CD4-positive, alpha-beta T cell treated with Interferon gamma for 1 hour (primary cell): Measurements from ENCODE around the gene TPRG1L.
A peak's percentile ranks its signal among the peaks of the same experiment; 100 is the strongest.

Source experiments
- DNase-seq: peaks from one replicate; pipeline ENCODE4 v3.0.0-alpha.2; 2020

The TPRG1L gene

DNA sequence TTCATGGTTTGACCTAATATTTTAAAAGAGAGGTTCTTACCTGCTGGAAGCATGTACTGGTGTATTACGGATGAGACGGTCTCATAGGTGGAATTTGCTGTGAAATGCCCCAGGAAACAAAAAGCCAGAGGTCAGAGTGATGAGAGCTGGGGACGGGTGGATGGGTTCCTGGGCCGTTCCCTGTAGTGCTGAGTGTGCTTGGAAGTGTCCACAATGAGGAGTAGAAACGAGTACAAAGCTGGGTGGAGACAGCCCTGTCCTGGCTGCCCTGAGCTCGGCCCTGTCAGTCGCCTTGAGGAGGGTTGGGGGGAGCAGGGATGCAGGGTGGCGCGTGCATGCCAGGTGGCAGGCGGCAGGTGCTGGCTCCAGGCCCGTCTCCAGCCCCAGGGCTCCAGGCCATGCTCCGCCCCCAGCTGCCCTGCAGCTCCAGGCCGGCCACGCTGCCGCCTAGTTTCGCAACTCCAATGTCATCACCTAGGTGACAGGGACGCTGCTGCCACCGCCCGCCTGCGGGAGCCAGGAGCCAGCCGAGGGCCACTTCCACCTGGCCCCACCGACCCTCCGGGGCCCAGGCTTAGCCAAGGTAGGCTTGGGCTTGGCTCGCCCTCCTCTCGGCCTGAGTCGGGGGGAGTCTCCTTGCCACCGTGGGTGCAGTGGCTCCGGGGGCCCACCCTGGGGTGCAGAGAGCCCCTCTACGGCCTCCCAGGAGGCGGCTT is 43.9 kb downstream of the TPRG1L start:
- peak; percentile 56 for DNase-seq

DNA sequence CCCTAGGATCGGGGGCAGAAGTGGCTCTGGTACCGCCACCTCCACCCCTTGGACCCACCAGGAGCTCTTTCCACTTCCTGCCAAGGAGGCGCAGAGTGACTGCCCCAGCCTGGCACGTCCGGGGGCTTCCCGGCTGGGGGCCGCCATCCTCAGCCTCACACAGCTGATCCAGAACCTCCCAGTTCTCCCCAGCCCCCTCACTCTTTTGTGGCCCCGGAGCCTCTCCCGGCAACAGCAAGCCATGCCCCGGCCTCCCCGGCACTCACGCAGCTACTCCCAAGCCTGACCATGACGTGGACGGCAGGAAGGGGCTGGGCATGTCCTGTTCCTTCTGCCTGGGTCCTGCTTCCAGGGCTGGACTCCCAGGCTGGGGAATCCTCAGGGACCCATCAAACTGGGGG is 44.6 kb downstream of the TPRG1L start:
- no peak for DNase-seq

DNA sequence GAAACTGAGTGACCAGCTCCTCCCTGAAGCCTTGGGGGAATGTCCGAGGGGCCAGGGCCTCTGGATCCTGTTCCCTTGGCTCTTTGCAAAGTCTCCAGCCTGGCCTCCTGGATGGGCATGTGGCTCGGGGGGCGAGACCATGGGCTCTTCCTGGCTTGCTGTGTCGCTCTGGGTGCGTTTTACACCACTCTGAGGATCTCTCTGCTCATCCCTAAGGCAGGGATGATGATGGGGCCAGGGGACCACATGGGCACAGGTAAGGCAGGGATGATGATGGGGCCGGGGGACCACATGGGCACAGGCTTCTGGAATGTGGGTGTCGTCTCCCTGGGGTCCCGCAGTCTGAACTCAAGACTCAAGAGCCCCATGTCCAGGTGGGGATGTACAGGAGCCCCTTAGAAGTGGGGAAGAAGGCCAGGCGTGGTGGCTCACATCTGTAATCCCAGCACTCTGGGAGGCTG is 45.2 kb downstream of the TPRG1L start:
- peak; percentile 0 for DNase-seq

DNA sequence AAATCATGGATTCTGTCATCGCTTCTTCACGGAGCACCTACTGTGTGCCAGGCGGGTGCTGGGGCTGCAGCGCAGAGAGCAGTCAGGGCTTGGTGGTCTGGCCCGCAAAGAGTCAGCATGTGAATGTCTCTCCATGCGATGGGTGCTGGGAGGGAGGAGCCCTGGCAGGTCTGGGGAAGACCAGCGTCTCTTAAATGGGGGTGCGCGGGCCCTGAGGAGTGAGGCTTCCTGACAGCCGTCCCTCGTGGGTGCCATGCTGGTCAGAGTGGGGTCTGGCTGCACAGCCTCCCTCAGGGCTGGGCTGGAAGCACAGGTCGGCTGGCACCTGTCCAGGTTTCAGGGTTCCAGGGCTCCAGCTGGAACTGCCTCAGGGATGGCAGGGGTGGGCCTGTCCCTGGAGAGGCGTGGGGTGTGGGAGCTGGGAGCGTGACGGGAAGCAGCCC is 46.0 kb downstream of the TPRG1L start:
- peak; percentile 0 for DNase-seq

DNA sequence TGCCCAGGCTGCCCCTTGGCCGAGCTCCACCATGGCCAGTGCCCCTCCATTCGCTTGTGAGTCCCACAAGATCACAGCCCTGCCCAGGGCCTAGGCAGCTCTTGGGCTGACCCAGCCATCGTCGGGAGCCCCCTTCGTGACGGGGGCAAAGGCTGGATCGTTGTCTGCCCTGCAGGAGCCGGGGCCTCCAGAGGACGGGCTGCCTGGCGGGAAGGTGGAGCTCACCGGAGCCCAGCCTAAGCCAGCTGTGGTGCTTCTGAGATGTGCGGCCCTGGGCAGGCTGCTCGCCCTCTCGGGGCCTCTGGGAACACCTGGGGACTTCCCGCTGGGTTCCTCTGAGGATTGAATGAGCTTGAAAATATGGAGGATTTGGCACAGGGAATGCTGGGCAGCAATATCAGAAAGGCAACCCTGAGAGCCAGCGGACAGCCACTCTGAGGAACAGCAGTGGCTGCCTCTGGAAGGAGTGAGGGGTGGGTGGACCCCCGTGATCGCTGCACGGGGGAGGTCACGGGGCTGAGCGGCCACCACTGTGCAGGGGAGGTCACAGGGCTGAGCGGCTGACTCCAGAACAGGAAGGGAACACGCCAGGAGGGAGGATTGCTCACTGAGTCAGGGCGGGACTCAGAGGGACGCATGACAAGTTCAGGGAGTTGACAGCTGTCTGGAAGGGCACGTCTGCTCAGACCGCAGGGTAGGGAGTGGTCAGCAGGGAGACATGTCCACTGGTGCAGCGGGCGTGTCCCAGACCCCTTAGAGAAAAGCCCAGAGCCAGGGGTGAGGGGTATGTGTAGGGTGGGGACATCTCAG is 46.8 kb downstream of the TPRG1L start:
- peak; percentile 0 for DNase-seq

DNA sequence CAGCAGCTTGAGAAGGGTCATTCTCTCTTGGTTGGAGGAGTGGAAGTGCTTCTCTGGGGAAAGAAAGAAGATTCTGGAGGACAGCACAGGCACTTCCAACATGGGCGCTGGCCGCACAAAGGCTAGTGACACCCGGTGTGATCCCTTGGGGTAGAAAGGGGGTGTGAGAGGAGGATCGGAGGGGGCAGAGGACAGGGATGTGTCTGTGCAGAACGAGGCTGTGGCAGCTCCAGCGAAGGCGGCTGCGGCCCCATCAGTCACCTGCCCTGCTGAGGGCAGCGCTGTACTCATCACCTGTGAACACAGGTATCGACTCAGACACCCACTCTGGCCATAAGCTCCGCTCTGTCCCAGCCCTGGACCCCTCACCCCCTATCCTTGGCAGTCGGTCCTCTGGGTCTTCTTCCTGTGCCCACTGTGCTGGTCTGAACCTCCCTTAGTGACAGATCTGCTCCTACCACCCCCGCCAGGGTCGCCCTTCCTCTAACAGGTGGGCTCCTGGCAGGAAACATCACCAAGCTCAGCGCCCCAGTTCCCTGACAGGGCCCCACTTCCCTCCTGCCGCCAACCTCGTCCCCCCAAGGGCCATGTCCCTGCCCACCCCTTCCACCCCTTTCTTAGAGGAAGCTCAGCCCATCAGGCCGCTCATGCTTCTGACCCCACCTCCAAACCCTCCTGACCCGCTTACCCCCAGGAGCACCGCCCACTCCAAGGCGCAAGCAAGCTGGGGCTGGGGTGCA is 47.6 kb downstream of the TPRG1L start:
- peak; percentile 0 for DNase-seq

DNA sequence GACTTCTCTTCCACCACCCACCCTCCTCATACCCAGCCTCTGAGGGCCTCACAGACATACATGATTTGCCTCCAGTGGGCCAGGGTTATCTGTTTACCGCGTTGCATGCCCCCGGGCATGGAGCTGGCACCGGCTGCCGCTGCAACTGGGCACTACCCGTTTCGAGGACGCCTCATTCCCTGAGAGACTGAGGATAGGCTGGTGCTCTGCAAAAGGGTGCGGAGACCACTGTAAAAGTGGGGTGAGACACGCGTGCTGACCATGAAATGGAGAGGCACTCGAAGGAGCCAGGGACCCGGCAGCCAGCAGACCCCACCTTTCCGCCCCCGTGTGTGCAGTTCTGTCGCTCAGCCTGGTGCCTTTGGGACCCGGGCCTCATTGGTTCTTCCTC is 48.2 kb downstream of the TPRG1L start:
- DNase-seq, result peak; percentile 0

DNA sequence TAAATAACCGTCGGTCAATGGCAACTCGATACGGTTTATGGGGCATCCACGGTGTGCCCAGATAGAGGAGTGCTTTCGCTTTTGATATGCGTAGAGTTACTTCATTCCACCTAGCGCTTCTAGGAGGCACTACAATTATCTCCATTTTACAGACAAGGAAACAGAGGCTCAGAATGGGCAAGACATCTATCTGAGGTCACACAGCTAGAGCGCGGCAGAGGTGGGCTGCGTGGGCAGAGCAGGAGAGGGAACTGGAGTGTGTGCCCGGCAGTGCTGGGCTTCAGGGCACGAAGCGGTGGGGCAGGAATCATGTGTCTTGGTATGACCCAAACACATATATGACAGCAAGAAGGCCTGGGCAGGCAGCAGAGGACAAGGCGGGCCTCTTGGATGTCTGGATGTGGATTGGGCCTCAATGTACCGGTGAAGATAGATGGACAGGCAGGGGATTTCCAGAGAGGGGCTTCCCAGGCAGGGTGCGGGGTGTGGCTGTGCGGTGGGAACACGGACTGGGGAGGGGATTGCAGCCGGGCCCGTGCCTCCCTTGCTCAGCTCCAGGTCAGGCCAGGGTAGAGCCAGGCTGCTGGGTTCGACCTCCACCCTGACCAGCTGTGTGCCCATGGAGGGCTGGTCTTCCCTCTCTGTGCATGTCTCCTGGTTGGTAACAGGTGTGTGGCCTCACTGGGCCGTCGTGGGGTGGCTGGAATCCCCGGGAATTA is 48.7 kb downstream of the TPRG1L start:
- peak; percentile 18 for DNase-seq

DNA sequence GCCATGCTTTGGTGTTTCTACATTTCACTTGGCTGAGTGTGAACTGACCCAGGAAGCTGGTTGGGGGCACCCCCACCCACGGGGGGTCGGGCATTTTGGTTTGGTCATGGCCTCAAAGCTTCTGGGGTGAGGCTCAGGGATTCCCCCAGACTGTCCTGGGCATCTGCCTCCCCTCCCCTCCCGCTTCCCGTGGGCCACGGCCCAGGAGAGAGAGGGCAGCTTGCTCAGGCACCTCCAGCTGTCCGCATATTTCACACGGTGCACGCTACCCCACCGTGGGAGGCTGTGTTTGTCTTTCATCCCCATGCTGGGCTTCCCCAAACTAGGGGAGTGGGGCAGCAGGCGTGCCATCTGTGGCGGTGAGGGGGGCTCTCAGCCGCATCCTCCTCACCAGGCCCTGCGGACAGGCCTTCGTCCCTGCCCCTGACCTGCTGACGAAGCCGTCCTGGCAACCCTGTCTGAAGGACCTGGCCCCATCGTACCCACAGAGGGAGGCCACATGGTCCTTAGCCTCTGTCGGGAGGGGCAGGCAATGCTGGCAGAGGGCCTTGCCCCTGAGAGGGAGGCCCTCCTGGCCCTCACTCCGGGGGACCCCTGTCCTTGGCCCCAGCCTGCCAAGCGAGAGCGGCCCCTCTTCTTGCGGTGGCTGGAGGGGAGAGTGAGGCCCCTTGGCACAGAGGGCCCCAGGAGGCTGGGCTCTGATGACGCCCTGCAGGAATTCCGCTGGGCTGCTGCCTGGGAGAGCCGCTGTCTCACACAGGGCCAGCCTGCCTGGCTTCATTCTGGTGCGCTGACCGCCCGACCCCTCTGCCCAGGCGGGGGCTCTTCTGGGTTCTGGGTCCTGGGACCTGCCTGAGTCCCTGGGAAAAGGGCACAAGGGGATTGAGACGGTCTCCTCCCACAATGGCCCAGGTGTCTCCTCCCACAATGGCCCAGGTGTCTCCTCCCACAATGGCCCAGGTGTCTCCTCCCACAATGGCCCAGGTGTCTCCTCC is 49.6 kb downstream of the TPRG1L start:
- no peak for DNase-seq

DNA sequence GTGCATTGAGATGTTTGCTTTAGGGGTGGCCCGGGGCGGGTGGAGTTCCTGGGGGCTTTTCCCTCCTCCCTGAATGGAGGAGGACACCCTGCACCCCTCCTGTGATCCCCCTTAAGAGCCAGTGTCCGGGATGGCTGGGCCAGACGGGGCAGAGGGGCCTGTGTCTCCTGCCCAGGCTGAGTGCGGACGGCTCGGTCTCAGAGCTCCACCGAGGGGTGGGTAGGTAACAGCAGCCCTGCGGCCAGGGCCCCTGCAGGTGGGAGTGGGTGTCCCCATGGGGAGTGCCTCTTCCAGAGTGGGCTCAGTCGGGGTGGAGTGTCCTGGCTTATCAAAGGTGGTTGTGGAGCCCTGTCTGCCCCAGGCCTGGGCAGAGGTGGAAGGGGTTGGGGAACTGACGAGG is 50.6 kb downstream of the TPRG1L start:
- peak; percentile 0 for DNase-seq

DNA sequence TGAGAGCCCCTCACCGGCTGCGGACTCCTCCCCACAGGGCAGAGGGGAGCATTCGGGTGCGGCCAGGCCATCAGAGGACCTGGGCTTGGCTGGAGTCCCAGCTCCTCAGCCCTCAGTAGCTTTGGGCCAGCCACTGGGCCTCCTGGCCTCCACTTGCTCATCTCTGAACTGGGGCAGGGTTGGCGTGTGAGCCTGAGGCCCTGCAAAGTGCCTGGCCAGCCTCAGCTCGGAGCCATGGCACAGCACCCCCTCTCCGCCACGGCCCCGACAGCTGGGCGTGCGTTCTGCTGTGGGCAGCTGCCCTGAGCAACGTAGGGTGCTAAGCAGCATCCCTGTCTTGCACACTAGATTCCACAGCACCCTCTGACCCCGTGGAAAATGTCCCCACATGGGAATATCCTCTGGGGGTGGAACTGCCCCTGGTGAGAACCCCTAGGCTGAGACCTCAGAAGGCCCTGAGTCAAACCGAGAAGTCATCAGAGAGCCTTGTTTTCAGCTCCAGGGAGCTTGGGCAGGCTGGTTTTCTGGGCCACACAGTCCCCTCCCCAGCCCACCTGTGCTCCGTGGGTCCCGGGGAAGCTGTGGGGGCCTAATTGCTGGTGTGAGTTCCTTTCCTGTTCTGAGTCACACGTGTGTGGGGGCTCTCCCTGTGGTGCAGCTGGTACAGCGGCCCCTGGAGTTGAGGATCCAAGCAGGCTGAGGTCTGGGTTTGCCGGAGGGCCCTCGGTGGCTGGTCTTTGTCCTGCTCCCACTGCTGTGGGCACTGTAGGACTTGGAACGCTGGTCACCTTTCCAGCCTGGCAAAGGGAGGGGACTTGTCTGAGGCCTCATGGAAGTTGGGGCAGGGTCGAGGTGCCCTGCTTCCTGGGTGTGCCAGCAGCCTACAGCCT is 52.0 kb downstream of the TPRG1L start:
- peak; percentile 1 for DNase-seq

DNA sequence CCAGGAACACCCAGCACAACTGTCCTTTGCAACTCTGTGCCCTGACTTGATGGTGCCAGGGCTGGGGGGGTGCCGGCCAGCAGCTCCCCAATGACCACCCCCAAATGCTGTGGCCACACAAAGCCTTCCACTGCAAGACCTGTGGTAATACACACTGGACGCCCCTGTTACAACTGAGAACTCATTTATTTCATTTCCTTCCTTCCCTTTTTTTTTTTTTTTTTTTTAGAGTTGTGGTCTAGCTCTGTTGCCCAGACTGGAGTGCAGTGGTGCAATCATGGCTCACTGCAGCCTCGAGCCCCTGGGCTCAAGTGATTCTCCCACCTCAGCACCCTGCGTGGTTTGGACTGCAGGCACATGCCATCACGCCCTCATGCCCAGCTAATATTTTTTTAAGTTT is 52.7 kb downstream of the TPRG1L start:
- peak; percentile 5 for DNase-seq

DNA sequence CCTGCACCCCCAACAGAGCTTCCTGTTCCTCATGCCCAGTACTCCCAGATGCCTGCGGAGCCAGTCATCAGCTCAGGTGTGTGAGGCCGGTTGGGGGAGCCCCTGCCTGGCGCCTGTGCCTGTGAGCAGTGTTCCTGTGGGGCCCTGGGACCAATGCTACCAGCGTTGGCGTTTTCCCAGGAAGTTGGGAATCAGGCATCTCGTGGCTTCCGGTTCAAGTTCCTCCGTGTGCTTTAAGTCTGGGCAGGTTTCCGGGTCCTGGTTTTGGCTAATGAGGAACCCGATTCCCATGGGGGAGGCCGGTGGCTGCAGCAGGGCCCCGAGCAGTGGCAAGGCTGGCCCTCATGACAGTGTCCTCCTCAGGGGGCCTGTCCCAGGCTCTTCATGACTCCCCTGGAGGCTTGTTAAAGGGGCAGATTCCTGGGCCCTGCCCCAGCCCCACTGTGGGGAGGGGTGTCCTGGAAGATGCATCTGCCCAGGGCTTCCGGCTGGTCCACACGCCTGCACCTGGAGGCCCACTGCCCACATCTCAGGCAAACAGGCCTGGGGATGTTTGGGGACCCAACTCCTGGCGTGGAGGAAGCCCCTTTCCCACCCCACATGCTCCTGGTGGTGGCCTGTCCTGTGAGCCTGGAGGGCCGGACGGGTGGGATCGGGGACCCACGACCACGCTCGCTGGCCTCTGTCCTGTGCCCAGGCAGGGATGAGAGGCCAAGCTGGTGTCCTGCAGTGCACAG is 53.7 kb downstream of the TPRG1L start:
- peak; percentile 6 for DNase-seq

DNA sequence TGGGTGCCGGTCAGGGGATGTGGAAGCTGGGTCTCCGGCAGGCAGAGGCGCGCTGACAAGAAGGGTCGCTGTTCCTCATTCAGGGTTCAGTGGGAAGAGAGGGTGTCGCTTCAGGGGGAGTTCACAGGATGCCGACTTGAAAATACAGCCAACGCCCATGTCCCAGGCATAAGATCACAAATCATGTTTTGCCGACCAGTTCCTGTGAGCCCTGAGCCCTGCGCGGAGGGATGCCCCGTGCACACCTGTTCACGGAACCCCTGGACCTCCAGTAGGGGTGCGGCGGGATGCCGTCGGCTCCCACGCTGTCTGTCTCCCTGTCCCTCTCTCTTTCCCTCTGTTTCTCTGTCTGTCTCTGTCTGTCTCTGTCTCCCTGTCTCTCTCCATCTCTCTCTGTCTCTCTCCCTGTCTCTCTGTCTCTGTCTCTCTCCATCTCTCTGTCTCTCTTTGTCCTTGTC is 54.3 kb downstream of the TPRG1L start:
- peak; percentile 2 for DNase-seq
